Glomerular endothelial cell (primary cell): Measurements from ENCODE around the gene MT1G. TPM values are rescaled to one million over a fixed set of nuclear protein-coding genes. Genes with fewer than 3 reads are reported as not detected.
"Not testable (repeated sequence)": the region's sequence is repeated elsewhere in the genome, so short reads cannot be mapped to it uniquely, and the experiment has no call there.

Source experiments
- DNase-seq: peaks from one replicate; pipeline ENCODE4 v3.0.0-alpha.2; 2011; ENCODE audit warnings: low read depth, low spot score; ENCODE audit errors: extremely low read depth
- total RNA-seq: library from RNA; depleted of rRNA; stranded (reverse); fragments of >200 nt; gene quantifications from 2 replicates; pipeline ENCODE4 v1.2.3, GENCODE V29; 2015

MT1G gene
- total RNA-seq, 1 donor from 2014 or later: not detected

DNA sequence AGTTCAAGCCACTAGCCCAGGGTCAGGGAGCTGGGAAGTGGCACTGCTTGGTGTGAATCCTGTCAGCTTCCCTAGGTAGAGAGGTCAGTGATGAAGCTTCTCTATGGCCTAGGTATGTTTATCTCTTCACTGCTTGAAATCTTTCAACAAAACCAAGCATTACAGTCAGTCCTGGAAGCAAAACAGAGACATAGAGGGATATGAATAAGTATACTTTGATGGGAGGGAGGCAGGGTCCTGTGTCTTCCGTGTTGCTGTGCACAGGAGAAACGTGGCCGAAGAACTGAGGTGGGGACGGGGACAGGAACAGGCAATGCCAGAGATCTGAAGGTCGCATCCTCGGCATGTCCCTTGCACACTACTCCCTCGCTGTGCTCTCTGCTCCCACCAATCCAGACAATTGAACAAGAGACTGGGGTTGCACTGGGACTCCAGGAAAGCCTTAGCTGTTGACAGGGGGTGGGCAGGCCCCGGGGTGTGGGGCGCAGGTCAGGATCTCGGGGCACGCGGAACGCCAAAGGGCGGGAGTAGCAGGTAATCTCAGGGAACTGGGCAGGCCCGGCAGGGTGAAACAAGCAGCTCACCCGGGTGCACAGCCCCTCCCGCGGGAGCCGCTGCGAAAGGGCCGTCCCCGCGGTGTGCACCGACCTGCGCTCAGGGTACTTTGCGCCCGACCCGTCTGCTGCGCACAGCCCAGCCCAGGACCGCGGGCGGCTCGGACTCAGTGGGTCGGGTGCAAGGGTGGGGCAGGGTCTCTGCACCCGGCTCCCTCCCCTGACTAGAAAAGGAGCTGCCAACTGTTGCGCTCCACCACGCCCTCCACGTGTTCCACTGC lies 1.4 kb upstream of the MT1G start, which contains the start of gene MT1H:
TSS of gene MT1H (plus strand) at position 810 of the 835 bp plus-strand sequence. CDS start 71 bp downstream, outside the sequence.
- no peak for DNase-seq

DNA sequence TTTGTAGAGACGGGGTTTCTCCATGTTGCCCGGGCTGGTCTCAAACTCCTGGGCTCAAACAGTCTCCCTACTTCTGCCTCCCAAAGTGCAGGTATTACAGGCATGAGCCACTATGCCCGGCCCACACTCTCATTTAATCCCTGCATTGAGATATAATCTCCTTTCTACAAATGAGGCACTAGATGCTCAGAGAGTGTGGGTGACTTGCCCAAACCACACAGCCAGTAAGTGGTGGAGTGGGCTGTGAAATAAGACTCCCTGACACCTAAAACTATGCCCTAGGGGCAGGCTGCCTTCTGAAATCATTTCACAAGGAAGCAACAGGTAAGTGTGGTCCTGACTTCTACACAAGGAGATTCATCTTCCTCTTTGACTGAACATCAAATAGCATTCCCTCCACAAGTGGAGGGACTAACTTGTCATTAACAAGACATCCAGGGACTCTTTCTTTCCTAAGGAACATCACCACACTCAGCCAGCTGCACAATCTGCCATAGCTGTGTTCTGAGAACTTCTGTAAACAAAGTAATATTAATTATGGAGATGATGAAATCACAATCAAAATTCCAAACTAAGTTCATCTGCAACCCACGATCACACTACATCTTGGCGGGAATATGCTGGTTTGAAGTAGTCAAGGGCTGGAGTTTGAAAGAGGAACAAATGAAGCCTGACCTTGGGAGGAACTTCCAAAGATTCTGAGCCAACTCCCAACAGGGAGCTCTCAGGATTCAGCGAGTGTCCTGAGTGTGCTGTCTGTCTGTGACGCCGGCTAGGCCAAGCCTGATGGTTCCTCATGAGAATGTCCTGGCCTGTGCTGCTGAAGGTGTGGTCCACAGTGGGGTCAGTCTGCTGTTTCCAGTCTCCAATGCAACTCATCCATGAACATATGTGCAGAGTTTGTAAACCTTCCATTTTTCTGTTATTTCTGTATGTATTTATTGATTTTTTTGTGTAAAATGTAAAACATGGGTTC lies 2.3 kb downstream of the MT1G start:
- DNase-seq: not testable (repeated sequence)

DNA sequence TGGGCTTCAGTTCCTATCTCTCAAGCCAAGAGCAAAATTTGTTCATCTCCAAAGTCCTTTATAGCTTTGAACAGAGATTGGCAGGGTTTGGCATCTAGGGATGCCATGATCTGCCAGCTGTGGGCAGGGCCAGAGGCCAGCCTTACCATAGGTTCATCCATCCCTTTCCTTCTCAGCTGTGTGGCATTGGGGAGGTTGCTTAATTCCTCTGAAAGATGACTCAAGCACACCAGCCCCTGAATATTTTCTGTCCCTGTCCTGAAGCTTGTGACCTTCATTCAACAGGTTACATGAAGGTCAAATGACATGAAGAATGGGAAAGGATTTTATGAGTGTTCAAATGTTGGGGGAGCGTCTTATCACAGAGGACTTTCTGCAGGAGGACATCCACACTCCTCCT lies 3.4 kb downstream of the MT1G start:
- DNase-seq: no peak

DNA sequence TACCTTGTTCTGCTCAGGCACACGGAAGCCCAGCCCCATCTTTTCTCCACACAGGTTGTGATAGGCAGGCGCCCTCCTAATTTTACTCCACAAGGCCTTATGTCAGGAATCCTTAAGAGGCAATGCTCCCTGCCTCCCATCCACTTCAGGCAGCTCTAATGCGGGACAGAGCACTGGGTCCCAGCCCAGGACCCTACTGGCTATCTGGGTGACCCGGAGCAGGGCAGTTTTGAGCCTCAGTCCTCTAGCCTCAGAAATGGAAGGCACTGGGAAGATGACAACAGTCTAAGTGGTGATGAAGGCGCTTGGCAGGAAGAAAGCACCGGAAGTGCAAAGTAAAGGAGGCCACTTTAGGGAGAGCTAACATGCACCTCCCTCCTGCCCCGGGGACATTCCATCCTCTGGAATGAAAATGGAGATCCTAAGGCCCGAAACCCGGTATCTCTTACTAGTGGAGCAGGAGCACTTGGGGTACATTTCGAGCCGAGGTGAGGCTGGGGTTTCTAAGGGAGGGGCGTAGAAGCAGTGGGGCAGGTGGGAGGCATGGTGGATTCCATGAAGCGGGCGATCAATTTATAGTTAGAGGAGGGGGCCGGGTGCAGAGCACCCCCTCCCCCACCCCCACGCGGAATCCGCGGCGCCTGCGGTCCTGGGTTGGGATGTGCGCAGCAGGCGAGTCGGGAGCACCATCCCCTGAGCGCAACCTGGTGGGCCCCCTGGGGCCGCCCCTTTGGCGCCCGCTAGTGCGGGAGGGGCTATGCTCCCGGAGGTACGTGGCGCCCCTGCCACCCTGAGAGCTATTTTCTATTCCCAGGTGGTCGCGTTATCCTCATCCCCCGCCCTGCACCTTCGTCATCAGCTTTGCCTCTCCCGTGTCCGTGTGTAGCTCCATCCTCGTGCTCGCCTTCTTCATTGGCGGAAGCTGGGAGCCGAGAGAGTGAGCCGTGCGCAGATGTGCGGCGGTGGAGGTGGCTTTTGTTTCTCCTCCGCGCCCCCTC lies 5.2 kb downstream of the MT1G start:
- no peak for DNase-seq

DNA sequence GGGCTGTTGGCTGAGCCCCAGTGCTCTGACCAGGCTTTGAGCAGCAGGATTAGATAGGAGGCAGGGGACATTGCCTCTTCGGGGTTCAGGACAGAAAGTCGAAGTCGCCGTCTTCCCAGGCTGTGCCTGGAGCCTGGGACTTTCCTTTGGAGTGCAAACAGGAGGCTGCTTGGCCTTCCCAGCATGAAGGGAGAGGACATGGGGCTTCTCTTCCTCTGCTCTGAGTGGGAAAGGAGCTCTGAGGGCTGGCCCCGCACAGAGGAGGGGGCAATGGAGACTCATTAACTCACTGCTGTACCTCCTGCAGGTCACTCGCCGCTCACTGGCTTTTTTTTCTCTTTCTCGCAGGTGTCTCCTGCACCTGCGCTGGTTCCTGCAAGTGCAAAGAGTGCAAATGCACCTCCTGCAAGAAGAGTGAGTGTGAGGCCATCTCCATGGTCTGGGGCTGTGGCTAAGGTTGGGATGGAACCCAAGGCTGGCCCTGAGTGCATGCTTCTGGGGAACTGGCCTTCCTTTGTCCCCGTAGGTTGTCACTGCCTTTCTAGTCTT lies 9.5 kb downstream of the MT1G start:
- DNase-seq: no peak

DNA sequence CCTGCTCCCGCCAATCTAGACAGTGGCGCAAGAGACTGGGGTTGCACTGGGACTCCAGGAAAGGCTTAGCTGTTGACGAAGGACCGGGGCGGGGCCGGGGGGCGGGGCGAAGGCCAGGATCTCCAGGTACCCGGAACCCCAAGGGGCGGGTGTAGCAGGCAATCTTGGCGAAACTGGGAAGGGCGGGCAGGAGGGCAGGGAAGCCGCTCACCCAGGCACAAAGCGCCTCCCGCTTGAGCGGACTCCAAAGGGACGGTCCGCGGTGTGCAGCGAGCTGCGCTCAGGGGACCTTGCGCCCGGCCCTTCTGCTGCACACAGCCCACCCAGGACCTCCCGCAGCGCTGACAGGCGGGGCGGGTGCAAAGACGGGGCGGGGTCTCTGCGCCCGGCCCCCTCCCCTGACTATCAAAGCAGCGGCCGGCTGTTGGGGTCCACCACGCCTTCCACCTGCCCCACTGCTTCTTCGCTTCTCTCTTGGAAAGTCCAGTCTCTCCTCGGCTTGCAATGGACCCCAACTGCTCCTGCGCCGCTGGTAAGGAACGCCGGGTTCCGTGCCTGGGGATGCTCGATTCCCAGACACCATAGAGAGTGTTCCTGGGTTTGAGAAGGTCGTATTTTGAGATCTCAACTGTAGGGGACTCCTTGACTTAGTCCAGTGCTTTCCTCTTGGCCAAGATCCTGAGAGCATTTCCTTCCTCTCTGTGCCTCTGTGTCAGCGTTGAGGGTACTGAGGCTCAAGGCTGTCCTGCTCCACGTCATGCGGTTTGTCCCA lies 10.1 kb downstream of the MT1G start, which contains the start of gene MT1F:
TSS of gene MT1F (plus strand) at position 405 of the 772 bp plus-strand sequence. CDS start at position 505, 100 bp downstream.
- no peak for DNase-seq

DNA sequence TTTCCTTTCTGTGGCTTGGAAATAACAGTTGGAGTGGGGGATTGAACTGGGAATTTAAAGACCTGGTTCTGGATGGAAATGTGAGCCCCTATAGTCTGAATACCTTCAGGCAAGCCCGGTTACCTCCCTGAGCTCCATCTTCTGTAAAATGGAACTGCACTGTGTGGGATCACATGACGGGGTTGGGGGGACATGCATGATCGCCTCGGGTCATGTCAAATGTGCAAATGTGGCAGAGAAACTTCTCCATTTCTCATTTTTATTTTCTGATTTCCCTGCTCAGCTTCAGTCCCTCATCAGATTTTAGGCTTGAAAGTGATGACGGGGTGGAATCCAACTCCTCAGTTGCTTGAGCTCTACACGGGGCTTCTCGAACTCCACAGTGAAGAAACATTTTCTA lies 14.6 kb downstream of the MT1G start:
- no peak for DNase-seq

DNA sequence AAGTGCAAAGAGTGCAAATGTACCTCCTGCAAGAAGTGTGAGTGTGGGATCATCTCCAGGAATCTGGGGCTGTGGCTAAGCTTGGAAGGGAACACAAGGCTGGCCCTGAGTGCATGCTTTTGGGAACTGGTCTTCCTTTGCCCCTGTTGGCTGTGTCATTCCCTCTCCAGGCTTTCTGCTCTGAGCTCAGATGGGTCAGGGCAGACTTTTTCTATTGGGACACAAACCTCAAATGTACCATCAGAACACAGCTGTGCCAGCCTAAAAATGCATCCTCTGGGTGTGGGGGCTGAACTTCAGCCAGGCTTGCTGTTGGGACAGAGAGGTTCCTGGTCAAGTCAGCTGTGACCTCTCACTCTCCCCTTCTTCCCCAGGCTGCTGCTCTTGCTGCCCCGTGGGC lies 15.3 kb downstream of the MT1G start:
- no peak for DNase-seq

DNA sequence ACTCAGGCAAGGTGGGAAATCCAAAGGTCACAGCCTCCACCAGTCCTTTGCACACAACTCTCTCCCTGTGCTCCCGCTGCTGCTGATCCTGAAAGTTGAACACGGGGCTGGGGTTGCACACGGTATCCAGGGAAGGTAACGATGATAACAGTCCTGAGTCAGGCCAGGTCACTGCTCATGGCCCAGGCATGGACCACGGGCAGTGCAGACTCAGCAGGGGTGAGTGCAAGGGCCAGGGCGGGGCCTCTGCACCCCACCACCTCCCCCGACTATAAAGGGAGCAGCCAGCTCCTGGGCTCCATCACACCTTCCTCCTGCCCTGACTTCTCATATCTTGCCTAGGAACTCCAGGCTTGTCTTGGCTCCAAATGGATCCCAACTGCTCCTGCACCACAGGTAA lies 16.3 kb downstream of the MT1G start, which contains the start of gene MT1B:
TSS of gene MT1B (plus strand) at position 301 of the 400 bp plus-strand sequence. CDS start at position 369, 68 bp downstream.
- DNase-seq: no peak

DNA sequence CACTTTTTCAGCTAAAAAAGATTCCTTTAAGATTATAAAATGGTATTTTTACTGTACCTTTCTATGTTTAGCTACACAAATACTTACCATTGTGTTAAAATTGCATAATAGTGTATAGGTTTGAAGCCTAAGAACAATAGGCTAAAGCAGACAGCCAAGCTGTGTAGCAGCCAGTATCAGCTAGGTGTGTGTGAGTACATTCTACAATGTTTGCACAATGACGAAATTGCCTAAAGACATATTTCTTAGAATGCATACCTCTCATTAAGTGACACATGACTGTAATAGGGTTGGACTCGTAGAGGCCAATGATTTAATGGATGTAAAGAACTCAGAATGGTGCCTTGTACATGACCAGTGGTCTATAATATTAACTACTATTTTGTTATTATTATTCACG lies 18.0 kb downstream of the MT1G start:
- no peak for DNase-seq

DNA sequence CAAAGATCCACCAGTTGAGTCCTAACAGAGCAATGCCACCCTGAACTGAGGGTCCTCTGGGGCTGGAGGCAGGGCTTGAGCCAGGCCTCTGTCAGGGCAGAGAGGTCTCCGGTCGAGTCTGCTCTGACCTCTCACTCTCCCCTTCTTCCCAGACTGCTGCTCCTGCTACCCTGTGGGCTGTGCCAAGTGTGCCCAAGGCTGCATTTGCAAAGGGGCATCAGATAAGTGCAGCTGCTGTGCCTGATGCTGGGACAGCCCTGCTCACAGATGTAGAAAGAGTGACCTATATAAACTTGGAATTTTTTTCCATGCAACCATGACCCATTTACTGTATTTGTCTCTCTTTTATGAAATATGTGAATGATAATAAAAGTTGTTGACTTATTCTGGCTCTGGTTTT lies 18.6 kb downstream of the MT1G start:
- no peak for DNase-seq

DNA sequence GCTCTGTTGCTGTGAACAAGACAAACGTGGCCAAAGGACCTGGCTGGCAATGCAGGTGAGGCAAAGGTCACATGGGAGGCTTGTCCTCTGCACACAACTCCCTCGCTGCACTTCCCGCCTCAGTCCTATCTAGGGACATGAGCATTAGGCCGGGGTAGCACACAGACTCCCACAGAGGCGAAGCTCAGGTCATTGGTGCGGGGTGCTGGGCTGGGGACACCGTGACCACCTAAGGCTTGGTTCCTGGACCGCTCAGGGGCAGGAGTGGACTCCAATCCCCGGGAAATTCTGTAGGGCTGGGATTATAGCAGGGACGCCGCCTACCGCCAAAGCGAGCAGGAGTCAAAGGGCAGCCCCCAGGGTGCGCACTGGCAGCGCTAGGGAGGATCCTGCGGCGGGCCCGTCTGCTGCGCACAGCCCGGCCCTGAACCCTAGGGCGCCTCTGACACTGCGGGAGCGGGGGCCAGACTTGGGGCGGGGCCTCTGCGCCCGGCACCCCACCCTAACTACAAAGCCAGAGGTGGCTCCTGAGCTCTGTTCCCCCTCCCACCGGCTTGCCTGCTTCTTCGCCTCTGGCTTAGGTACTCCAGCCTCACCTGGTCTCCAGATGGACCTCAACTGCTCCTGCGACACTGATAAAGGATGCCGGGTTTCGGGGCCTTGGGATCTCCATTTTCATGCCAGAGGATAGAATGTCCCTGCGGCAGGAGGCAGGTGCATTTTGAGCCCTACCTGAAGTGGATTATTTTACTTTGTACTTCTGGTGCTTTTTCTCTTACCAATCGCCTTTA lies 20.0 kb downstream of the MT1G start:
- DNase-seq: no peak

DNA sequence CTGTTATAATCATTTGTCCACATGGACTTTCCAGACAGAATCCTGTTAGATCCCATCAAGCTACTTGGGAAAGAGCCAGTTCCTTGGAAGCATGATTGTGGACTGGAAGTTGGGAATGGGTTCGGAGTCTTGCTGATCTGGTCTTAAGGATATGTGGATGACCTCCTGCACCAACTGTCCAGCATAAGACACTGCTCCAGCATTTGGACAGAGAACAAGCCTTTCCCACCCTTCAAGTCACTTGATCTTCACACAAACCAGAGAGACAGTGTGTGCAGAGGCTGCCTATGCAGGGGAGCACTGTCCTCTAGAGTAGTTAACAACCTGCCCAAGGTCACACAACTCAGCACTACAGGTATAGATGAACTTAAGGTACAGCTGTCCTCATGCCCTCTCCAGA lies 22.0 kb downstream of the MT1G start:
- no peak for DNase-seq

DNA sequence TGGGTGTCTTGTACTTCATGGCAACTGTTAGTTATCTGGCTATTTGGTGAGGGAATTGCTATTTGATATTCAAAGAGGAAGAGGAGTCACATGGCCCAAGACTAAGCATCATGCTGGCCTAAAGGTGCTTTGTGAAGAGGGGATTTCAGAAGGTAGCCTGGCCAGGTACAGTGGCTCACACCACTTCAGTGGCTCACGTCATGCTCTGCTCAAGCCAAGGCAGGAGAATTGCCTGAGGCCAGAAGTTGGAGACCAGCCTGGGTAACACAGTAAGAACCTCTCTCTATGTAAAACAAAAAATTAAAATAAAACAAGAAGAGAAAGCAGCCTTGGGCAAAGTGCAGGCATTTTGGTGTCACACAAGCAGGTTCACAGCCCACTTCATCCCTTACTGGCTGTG lies 22.6 kb downstream of the MT1G start:
- no peak for DNase-seq

DNA sequence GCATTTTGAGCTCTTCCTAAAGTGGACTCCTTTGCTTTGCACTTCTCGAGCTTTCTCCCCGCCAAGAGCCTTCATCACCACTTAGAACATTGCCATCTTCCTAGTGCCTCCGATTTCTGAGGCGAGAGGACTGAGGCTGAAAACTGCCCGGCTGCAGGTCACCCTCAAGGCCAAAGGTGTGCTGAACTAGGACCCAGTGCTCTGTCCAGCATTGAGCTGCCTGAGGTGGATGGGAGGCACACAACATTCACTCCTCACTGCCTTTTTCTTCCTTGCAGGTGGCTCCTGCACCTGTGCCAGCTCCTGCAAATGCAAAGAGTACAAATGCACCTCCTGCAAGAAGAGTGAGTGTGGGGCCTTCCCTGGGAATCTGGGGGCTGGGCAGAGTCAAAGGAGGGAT lies 24.0 kb downstream of the MT1G start:
- DNase-seq: no peak

DNA sequence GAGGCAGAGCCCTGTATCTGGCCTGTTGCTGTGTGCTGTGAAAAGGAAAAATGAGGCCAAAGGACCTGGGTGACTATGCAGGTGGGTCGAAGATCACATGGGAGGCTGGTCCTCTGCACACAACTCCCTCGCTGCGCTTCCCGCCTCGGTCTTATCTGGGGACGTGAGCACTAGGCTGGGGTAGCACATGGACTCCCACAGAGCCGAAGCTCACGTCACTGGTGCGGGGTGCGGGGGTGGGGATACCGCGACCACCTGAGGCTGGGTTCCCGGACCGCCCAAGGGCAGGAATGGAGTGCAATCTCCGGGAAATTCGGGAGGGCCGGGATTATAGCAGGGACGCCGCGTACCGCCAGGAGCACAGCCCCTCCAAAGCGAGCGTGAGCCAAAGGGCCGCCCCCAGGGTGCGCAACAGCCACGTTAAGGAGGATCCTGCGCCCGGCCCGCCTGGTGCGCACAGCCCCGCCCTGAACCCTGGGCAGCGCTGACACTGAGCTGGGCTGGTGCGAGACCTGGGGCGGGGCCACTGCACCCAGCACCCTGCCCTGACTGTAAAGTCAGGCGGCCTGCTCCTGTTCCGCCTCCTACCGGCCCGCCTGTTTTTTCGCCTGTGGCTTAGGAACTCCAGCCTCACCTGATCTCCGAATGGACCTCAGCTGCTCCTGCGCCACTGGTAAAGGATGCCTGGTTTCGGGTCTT lies 24.6 kb downstream of the MT1G start:
- DNase-seq: no peak

DNA sequence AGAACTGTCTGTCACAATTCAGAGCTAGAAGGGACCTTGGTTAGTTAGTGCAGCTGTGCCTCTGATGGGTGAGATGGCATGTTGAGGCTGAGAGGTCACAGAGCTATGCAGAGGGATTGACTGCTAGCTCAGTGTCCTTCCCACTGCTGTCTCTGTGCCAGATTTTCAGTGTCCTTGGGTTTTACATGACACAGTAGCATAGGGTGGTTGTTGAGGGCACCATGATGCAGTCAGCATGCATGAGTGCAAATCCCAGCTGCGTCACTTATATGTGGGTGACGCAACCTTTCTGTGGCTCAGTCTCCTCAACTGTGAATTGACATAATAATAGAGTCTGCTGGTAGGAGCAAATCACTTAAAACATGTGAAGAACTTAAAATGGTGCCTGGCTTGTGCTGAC lies 26.7 kb downstream of the MT1G start:
- no peak for DNase-seq

DNA sequence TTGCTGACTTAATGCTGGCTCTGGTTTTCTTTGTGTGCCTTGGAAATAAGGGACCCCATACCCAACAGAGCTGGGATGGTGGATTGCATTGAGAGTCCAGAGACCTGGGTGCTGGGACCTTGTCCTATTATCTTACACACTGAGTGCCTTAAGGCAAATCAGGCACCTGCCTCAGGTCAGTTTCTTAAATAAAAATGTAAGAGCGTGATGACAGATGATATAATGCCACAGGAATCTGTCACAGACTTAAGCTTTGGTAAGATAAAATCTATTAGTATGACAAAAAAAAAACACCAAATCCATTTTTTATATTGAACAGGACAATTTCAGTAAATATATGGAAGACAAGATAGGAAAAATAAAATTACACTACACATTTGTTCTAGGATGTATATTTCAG lies 27.8 kb downstream of the MT1G start:
- no peak for DNase-seq
